H7 (cell line): ENCODE data around the gene ATP9A. TPM values are rescaled to one million over a fixed set of nuclear protein-coding genes. Genes with fewer than 3 reads are reported as not detected.

Source experiments
- DNase-seq: peaks from one replicate; pipeline ENCODE4 v3.0.0; 2012
- H3K27me3 ChIP-seq: 2 replicates; pipeline ENCODE4 v1.6.0; 2011; ENCODE audit warnings: mild to moderate bottlenecking, low read length; ENCODE audit not compliant: control insufficient read depth, insufficient read depth
- H3K36me3 ChIP-seq: replicated peaks from 2 replicates; pipeline ENCODE4 v1.5.1; 2011; ENCODE audit warnings: low read length; ENCODE audit not compliant: control insufficient read depth, insufficient read depth
- H3K4me3 ChIP-seq: 2 replicates; pipeline ENCODE4 v1.5.1; 2011; ENCODE audit warnings: low read depth, mild to moderate bottlenecking, control low read depth, low read length, moderate library complexity; ENCODE audit not compliant: insufficient read depth
- total RNA-seq: library from RNA; depleted of rRNA; stranded (reverse); fragments of >200 nt; shearing (Covaris generic); gene quantifications from 2 replicates; pipeline ENCODE4 v1.2.3, GENCODE V29; 2014

The ATP9A gene
- total RNA-seq, 1 experiment from 2014 or later = 1.6 TPM

- peak; percentile 66 for DNase-seq
- Histone ChIP-seq H3K27me3 (no peaks in the 10 kb centered on the region), H3K4me3 (no peak overlapping the region), H3K36me3 (no peaks in the 10 kb centered on the region)
Observed at GRCh38 chr20:51639206-51639832, 128.9 kb downstream of the ATP9A start.

- Histone ChIP-seq H3K36me3 (no peaks in the 10 kb centered on the region), H3K4me3 (no peak overlapping the region), H3K27me3 (no peaks in the 10 kb centered on the region)
- no peak for DNase-seq
Observed at GRCh38 chr20:51637241-51637640, 130.9 kb downstream of the ATP9A start.

- no peaks in the 10 kb centered on the region for H3K36me3 ChIP-seq
- H3K27me3 ChIP-seq = no peaks in the 10 kb centered on the region
- no peak for DNase-seq
- no peak overlapping the region for H3K4me3 ChIP-seq
Observed at GRCh38 chr20:51636123-51636522, 132.1 kb downstream of the ATP9A start.

GRCh38 chr20:51635680-51636079, 132.5 kb downstream of the ATP9A start:
- no peaks in the 10 kb centered on the region for H3K36me3 ChIP-seq
- H3K27me3 ChIP-seq = no peaks in the 10 kb centered on the region

GRCh38 chr20:51634877-51635276, 133.3 kb downstream of the ATP9A start:
- H3K27me3 ChIP-seq = no peaks in the 10 kb centered on the region
- no peaks in the 10 kb centered on the region for H3K36me3 ChIP-seq
- no peak overlapping the region for H3K4me3 ChIP-seq
- DNase-seq = no peak

More at GRCh38 chr20:51635680-51636079, 132.5 kb downstream of the ATP9A start:
- no peak overlapping the region for H3K4me3 ChIP-seq
- no peak for DNase-seq

- DNase-seq = no peak
- Histone ChIP-seq H3K36me3 (no peaks in the 10 kb centered on the region), H3K4me3 (no peak overlapping the region), H3K27me3 (no peaks in the 10 kb centered on the region)
Observed at GRCh38 chr20:51634257-51634656, 133.9 kb downstream of the ATP9A start.

GRCh38 chr20:51633430-51633829, 134.8 kb downstream of the ATP9A start:
- no peaks in the 10 kb centered on the region for H3K27me3 ChIP-seq
- no peaks in the 10 kb centered on the region for H3K36me3 ChIP-seq
- no peak overlapping the region for H3K4me3 ChIP-seq
- DNase-seq = no peak

- Histone ChIP-seq H3K4me3 (no peak overlapping the region), H3K27me3 (no peaks in the 10 kb centered on the region), H3K36me3 (no peaks in the 10 kb centered on the region)
- no peak for DNase-seq
Observed at GRCh38 chr20:51631953-51632352, 136.2 kb downstream of the ATP9A start.

- Histone ChIP-seq H3K27me3 (no peaks in the 10 kb centered on the region), H3K36me3 (no peaks in the 10 kb centered on the region), H3K4me3 (no peak overlapping the region)
- no peak for DNase-seq
Observed at GRCh38 chr20:51631011-51631950, 136.9 kb downstream of the ATP9A start.

- Histone ChIP-seq H3K36me3 (no peaks in the 10 kb centered on the region), H3K27me3 (no peaks in the 10 kb centered on the region), H3K4me3 (no peak overlapping the region)
- DNase-seq = no peak
Observed at GRCh38 chr20:51629399-51630058, 138.7 kb downstream of the ATP9A start.

GRCh38 chr20:51628533-51629398, 139.4 kb downstream of the ATP9A start:
- no peaks in the 10 kb centered on the region for H3K27me3 ChIP-seq
- no peak for DNase-seq
- H3K36me3 ChIP-seq = no peaks in the 10 kb centered on the region
- H3K4me3 ChIP-seq = no peak overlapping the region

GRCh38 chr20:51627586-51627985, 140.6 kb downstream of the ATP9A start:
- no peaks in the 10 kb centered on the region for H3K27me3 ChIP-seq
- DNase-seq = no peak
- H3K36me3 ChIP-seq = no peaks in the 10 kb centered on the region
- no peak overlapping the region for H3K4me3 ChIP-seq

- DNase-seq = no peak
- Histone ChIP-seq H3K27me3 (no peaks in the 10 kb centered on the region), H3K36me3 (no peaks in the 10 kb centered on the region), H3K4me3 (no peak overlapping the region)
Observed at GRCh38 chr20:51625105-51625504, 143.1 kb downstream of the ATP9A start.

GRCh38 chr20:51624157-51624731, 143.9 kb downstream of the ATP9A start:
- no peaks in the 10 kb centered on the region for H3K27me3 ChIP-seq
- no peak overlapping the region for H3K4me3 ChIP-seq
- no peaks in the 10 kb centered on the region for H3K36me3 ChIP-seq
- peak; percentile 89 for DNase-seq
